Trophoblast cell (in vitro differentiated cells and primary cell): ENCODE results near the gene TTC17.

Experiments used
- DNase-seq, 2 donors: peaks; one replicate each; pipeline ENCODE4 v3.0.0-alpha.2; 2016
- H2AFZ ChIP-seq: 2 replicates; pipeline ENCODE4 v1.6.1; 2013; ENCODE audit warnings: low read length, moderate library complexity, mild to moderate bottlenecking; ENCODE audit not compliant: insufficient read depth, poor library complexity
- H2AK5ac ChIP-seq: 2 replicates; pipeline ENCODE4 v1.6.1; 2013; ENCODE audit warnings: mild to moderate bottlenecking, low read length
- H2BK120ac ChIP-seq: 2 replicates; pipeline ENCODE4 v1.6.1; 2013; ENCODE audit warnings: low read length, mild to moderate bottlenecking, moderate library complexity; ENCODE audit not compliant: insufficient read depth, poor library complexity
- H2BK12ac ChIP-seq: 2 replicates; pipeline ENCODE4 v1.6.1; 2013; ENCODE audit warnings: mild to moderate bottlenecking, low read length, moderate library complexity
- H2BK5ac ChIP-seq: 2 replicates; pipeline ENCODE4 v1.6.1; 2013; ENCODE audit warnings: low read length, low read depth, moderate library complexity, mild to moderate bottlenecking; ENCODE audit not compliant: poor library complexity
- H3K14ac ChIP-seq: 2 replicates; pipeline ENCODE4 v1.6.1; 2013; ENCODE audit warnings: mild to moderate bottlenecking, low read length
- H3K18ac ChIP-seq: 2 replicates; pipeline ENCODE4 v1.6.1; 2013; ENCODE audit warnings: mild to moderate bottlenecking, low read length
- H3K23ac ChIP-seq: 2 replicates; pipeline ENCODE4 v1.6.1; 2013; ENCODE audit warnings: low read length
- H3K27ac ChIP-seq: 2 replicates; pipeline ENCODE4 v1.5.1; 2013; ENCODE audit warnings: low read depth, mild to moderate bottlenecking, inconsistent platforms, low read length, moderate library complexity
- H3K27me3 ChIP-seq: 2 replicates; pipeline ENCODE4 v1.6.1; 2013; ENCODE audit warnings: inconsistent platforms, mild to moderate bottlenecking, low read length, moderate library complexity; ENCODE audit not compliant: insufficient read depth
- H3K36me3 ChIP-seq, 2 experiments: 1 replicate in 1 of 2; 2 replicates in 1 of 2; pipeline ENCODE4 v1.6.1; 2013; ENCODE audit warnings: low read length in 2 of 2, mild to moderate bottlenecking in 2 of 2, moderate library complexity in 1 of 2; ENCODE audit not compliant: insufficient read depth in 2 of 2, control insufficient read depth in 1 of 2
- H3K4ac ChIP-seq: 2 replicates; pipeline ENCODE4 v1.6.1; 2013; ENCODE audit warnings: low read depth, mild to moderate bottlenecking, low read length, moderate library complexity
- H3K4me1 ChIP-seq, 2 experiments: 1 replicate in 1 of 2; 2 replicates in 1 of 2; pipeline ENCODE4 v1.6.1; 2013; ENCODE audit warnings: low read length in 2 of 2, mild to moderate bottlenecking in 2 of 2, moderate library complexity in 1 of 2; ENCODE audit not compliant: insufficient read depth in 2 of 2, control insufficient read depth in 1 of 2
- H3K4me2 ChIP-seq: 2 replicates; pipeline ENCODE4 v1.6.1; 2013; ENCODE audit warnings: inconsistent platforms, mild to moderate bottlenecking, low read length, moderate library complexity
- H3K4me3 ChIP-seq: 2 replicates; pipeline ENCODE4 v1.5.1; 2013; ENCODE audit warnings: mild to moderate bottlenecking, low read depth, low read length, inconsistent platforms
- H3K79me1 ChIP-seq: one replicate; pipeline ENCODE4 v1.6.1; 2013; ENCODE audit warnings: low read length
- H3K79me2 ChIP-seq: 2 replicates; pipeline ENCODE4 v1.6.1; 2013; ENCODE audit warnings: low read length, mild to moderate bottlenecking; ENCODE audit not compliant: control insufficient read depth, insufficient read depth, poor library complexity
- H3K9ac ChIP-seq: 2 replicates; pipeline ENCODE4 v1.6.1; 2013; ENCODE audit warnings: mild to moderate bottlenecking, low read length
- H3K9me3 ChIP-seq: 2 replicates; pipeline ENCODE4 v1.6.1; 2013; ENCODE audit warnings: low read depth, mild to moderate bottlenecking, control low read depth, inconsistent platforms, low read length; ENCODE audit not compliant: insufficient read depth
- H4K12ac ChIP-seq: 2 replicates; pipeline ENCODE4 v1.6.1; 2013; ENCODE audit warnings: low read depth, mild to moderate bottlenecking, low read length, moderate library complexity
- H4K8ac ChIP-seq: 2 replicates; pipeline ENCODE4 v1.6.1; 2013; ENCODE audit warnings: low read depth, mild to moderate bottlenecking, low read length, moderate library complexity
- H4K91ac ChIP-seq: one replicate; pipeline ENCODE4 v1.6.1; 2013; ENCODE audit warnings: low read depth, mild to moderate bottlenecking, low read length, moderate library complexity
- WGBS: extraction: QIAGEN DNeasy Blood & Tissue Kit; methylation state at CpG from one replicate; pipeline ENCODE4 v1.1.7; 2013; ENCODE audit warnings: missing lambda C conversion rate; ENCODE audit not compliant: insufficient read length, insufficient coverage; ENCODE audit errors: extremely low coverage; 5-methylcytosine and 5-hydroxymethylcytosine counted together

TTC17 gene

GRCh38 chr11:43498561-43498960, 139.8 kb downstream of the TTC17 start:
- DNase-seq: no peak
- no peak overlapping the region for H4K12ac ChIP-seq
- no peak overlapping the region for H2AFZ ChIP-seq
- H4K8ac ChIP-seq: no peak overlapping the region
- no peaks in the 10 kb centered on the region for H3K4me1 ChIP-seq
- H2BK5ac ChIP-seq: no peak overlapping the region
- H3K9ac ChIP-seq: no peak overlapping the region
- H3K27me3 ChIP-seq: no peaks in the 10 kb centered on the region
- H2AK5ac ChIP-seq: no peak overlapping the region
- H3K27ac ChIP-seq: no peak overlapping the region
- H2BK12ac ChIP-seq: no peak overlapping the region
- no peak overlapping the region for H4K91ac ChIP-seq
- H3K79me2 ChIP-seq: no peaks in the 10 kb centered on the region
- no peak overlapping the region for H3K14ac ChIP-seq
- H3K36me3 ChIP-seq: peaks cover 2 to 6% of the 10 kb centered on the region in 2 experiments
- no CpG with 5 or more reads among the region's 3 CpGs for WGBS
- H3K23ac ChIP-seq: no peak overlapping the region
- peaks cover 2% of the 10 kb centered on the region for H3K9me3 ChIP-seq
- no peak overlapping the region for H3K4ac ChIP-seq
- H3K4me3 ChIP-seq: no peak overlapping the region
- no peak overlapping the region for H3K4me2 ChIP-seq
- no peaks in the 10 kb centered on the region for H3K79me1 ChIP-seq
- H3K18ac ChIP-seq: no peak overlapping the region
- no peak overlapping the region for H2BK120ac ChIP-seq

GRCh38 chr11:43503417-43503816, 144.7 kb downstream of the TTC17 start:
- WGBS: no CpG with 5 or more reads among the region's 4 CpGs
- Histone ChIP-seq H2BK120ac (no peak overlapping the region), H4K12ac (no peak overlapping the region), H3K18ac (no peak overlapping the region), H3K23ac (no peak overlapping the region), H3K9ac (no peak overlapping the region), H3K79me1 (no peaks in the 10 kb centered on the region), H2AFZ (no peak overlapping the region), H3K27ac (no peak overlapping the region), H3K36me3 (no peaks in the 10 kb centered on the region), H3K4me2 (no peak overlapping the region), H3K4me1 (peaks cover 0 to 2% of the 10 kb centered on the region in 2 experiments), H4K8ac (no peak overlapping the region), H3K27me3 (no peaks in the 10 kb centered on the region), H3K4me3 (no peak overlapping the region), H3K4ac (no peak overlapping the region), H3K14ac (no peak overlapping the region), H3K9me3 (no peaks in the 10 kb centered on the region), H2BK12ac (no peak overlapping the region), H4K91ac (no peak overlapping the region), H3K79me2 (no peaks in the 10 kb centered on the region), H2AK5ac (no peak overlapping the region), H2BK5ac (no peak overlapping the region)
- DNase-seq: no peak

GRCh38 chr11:43504316-43504950, 145.7 kb downstream of the TTC17 start:
- Histone ChIP-seq H2BK5ac (no peak overlapping the region), H3K9ac (no peak overlapping the region), H3K23ac (no peak overlapping the region), H3K4ac (no peak overlapping the region), H4K12ac (no peak overlapping the region), H3K4me3 (no peak overlapping the region), H4K91ac (no peak overlapping the region), H3K9me3 (no peaks in the 10 kb centered on the region), H3K14ac (no peak overlapping the region), H2BK120ac (no peak overlapping the region), H3K4me1 (peaks cover 0 to 4% of the 10 kb centered on the region in 2 experiments), H3K79me1 (no peaks in the 10 kb centered on the region), H3K27me3 (no peaks in the 10 kb centered on the region), H3K36me3 (no peaks in the 10 kb centered on the region), H3K4me2 (no peak overlapping the region), H3K79me2 (no peaks in the 10 kb centered on the region), H2AFZ (no peak overlapping the region), H4K8ac (no peak overlapping the region), H3K18ac (no peak overlapping the region), H3K27ac (no peak overlapping the region), H2BK12ac (no peak overlapping the region), H2AK5ac (no peak overlapping the region)
- WGBS: no CpG with 5 or more reads among the region's 7 CpGs
- DNase-seq: peak in 1 of 2 donors; percentile 32

- no peak overlapping the region for H3K23ac ChIP-seq
- H3K4me1 ChIP-seq: peaks cover 0 to 4% of the 10 kb centered on the region in 2 experiments
- H3K9ac ChIP-seq: no peak overlapping the region
- H3K79me1 ChIP-seq: no peaks in the 10 kb centered on the region
- H3K36me3 ChIP-seq: no peaks in the 10 kb centered on the region
- H2BK120ac ChIP-seq: no peak overlapping the region
- H2AK5ac ChIP-seq: no peak overlapping the region
- no peak overlapping the region for H3K18ac ChIP-seq
- no peak overlapping the region for H4K12ac ChIP-seq
- no peak overlapping the region for H2AFZ ChIP-seq
- DNase-seq: no peak
- no peaks in the 10 kb centered on the region for H3K27me3 ChIP-seq
- H3K79me2 ChIP-seq: no peaks in the 10 kb centered on the region
- no peak overlapping the region for H4K8ac ChIP-seq
- H3K14ac ChIP-seq: no peak overlapping the region
- H2BK5ac ChIP-seq: no peak overlapping the region
- H3K4ac ChIP-seq: no peak overlapping the region
- no CpG with 5 or more reads among the region's 4 CpGs for WGBS
- H3K4me3 ChIP-seq: no peak overlapping the region
- no peak overlapping the region for H3K27ac ChIP-seq
- no peaks in the 10 kb centered on the region for H3K9me3 ChIP-seq
- H2BK12ac ChIP-seq: no peak overlapping the region
- no peak overlapping the region for H3K4me2 ChIP-seq
- H4K91ac ChIP-seq: no peak overlapping the region
These were observed 146.5 kb downstream of the TTC17 start for GRCh38 chr11:43505171-43505570.
